HG02938 (cell line): ENCODE data around the gene LSM12.
"Not testable (repeated sequence)": the region's sequence is repeated elsewhere in the genome, so short reads cannot be mapped to it uniquely, and the experiment has no call there.

Experiments used
- ATAC-seq: cut with Tn5 transposase; IDR thresholded peaks from one replicate; pipeline ENCODE4 v1.9.1; 2021; ENCODE audit warnings: mild to moderate bottlenecking, moderate library complexity; ENCODE audit not compliant: unreplicated experiment

The LSM12 gene

GRCh38 chr17:44045486-44045885 is 21.0 kb downstream of the LSM12 start:
- no peak for ATAC-seq

- ATAC-seq, result no peak
Measured at GRCh38 chr17:44044071-44044470, 22.4 kb downstream of the LSM12 start.

DNA sequence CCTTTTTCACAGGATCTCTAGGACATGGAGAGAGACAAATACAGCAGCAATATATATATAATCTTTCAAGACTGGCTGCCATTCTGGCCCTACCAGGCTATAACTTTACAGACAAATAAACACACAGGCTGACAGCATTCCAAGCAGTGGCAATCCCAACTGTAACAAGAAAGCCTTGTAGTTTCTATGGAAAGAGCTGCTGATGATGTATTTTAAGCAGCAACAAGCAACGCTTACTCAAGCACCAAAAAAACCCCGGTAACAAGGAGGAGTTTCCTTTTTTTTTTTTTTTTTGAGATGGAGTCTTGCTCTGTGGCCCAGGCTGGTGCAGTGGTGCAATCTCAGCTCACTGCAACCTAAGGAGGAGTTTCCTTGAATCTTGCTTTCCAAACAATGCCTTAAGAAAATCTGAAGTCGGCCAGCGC is 23.2 kb downstream of the LSM12 start:
- ATAC-seq, result no peak

DNA sequence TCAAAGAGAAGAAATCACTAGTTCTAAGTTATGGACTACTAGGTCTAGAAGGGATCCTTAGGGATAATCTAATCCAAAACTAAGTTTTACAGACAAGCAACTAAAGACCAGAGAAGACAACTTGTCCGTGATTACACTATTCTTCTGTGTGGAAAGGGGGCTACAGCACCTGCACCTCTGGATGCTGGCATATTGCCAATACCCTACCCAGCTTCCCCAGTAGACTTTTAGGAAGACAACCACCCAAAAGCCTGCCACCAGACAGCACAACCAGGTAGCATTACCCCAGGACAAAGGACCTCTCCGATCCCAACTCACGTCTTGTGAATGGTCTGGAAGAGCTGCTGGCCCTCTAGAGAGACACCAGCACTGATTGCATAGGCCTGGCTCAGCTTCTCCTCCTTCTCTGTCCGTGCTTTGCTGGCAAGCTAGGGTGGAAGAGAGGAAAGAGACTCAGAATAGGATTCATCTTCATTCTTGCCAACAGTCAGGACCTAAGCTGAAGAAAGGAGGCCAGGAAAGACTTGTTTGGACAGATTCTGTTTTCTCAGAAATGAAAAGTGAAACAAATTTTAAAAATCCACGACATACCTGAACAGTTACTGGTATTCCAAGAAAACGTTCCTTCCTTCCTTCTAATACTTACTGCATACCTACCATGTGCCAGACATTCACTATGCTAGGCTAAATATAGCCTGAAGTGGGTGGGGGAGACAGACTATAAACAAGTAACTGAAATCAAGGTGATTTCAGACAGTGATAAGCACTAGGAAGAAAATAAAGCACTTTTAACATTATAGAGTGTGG is 26.4 kb downstream of the LSM12 start:
- ATAC-seq, result no peak

GRCh38 chr17:44038604-44039011 is 27.9 kb downstream of the LSM12 start:
- ATAC-seq, result no peak

DNA sequence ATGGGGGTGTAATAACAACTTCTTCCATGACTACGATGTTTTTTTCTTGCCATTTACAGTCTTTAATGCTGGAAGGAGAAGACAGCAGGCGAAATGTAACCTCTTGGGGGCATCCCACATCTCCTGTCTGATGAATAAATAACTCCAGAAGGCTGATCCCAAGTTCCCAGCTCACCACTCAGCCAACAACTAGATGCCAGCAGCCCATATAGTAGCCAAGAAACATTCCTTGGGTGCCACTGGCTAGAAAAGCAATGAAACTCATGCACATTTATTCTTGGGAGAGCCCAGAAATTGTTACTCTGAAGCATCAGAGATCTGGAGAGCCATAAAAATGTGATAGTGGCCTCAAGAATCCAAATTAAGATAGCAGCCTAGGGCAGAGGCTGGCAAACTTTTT is 29.0 kb downstream of the LSM12 start:
- ATAC-seq, result no peak

GRCh38 chr17:44034688-44035087 is 31.8 kb downstream of the LSM12 start:
- ATAC-seq, result not testable (repeated sequence)

GRCh38 chr17:44033861-44034408 is 32.5 kb downstream of the LSM12 start:
- ATAC-seq, result no peak

DNA sequence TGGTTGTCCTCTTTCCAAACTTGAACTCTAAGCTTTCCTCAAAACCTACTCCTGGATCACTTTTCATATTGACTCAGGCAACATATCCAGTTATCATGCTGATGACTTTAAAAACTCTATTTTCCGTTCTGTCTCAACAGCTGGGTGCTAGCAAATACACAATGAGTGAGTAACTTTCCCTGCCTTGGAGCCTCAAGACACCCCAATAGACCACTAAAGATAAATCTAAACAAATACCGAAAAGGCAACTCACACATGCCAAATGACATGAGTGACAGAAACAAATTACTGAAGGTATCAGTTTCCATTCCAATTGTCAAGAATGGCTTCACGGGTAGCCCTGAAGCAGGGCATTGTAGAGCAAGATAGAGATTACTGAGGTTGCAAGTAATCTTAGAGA is 36.0 kb downstream of the LSM12 start:
- no peak for ATAC-seq

- ATAC-seq, result no peak
Measured at GRCh38 chr17:44029736-44030135, 36.7 kb downstream of the LSM12 start.

- ATAC-seq, result no peak
Measured at GRCh38 chr17:44024853-44025252, 41.6 kb downstream of the LSM12 start.

GRCh38 chr17:44024271-44024663 is 42.2 kb downstream of the LSM12 start:
- no peak for ATAC-seq

DNA sequence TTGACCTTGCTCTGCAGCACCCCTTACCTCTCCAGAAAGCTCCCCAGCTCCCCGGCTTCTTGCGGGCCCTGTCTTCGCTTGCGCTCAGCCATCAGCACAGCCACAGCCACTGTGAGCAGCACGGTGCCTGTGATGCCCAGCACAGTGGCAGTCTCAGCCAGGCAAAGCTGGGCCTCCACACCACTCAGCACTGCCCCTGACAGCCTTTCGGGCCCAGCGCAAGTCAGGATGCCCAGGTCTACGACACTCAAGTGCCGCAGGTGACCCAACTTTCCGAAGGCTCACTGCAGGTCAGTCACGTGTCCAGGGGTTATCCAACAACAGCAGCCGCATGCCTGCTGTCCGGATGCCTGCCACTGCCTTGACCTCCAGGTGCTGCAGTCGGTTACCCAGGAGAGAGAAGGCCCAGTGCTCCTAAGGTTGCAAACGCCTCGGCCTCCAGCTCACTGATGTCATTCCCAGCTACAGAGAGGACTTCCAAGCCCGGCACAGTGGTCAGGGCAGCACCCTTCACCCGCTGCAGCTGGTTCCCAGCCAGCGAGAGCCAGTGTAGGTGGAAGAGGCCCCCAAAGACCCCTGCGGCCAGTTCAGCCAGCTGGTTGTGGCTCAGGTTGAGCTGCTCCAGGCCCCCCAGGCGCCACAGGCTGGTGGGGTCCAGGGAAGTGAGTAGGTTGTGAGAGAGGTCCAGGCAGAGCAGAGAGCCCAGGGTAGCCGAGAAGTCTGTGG is 42.8 kb downstream of the LSM12 start:
- ATAC-seq, result no peak

DNA sequence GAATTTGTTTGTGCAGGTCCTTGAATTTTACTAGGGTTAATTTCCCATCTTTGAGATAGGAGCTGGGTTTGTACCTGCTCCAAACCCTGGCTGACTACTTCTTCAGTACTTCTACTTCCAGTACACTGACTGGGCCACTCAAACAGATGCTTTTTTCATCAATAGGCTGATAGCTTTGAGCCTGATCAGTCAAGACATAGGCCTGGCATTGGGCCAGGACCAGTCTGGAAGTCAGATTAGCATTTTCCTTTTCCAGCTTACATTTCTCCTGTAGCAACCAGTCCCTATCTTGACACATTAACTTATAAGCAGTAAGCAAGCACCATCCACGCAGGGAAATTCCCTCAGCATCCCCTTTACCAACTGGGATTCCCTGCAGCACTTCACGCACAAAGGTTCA is 44.2 kb downstream of the LSM12 start:
- ATAC-seq, result no peak

- ATAC-seq, result not testable (repeated sequence)
Measured at GRCh38 chr17:44021227-44021626, 45.2 kb downstream of the LSM12 start.

- ATAC-seq, result peak; percentile 80
Measured at GRCh38 chr17:44014437-44015172, 51.9 kb downstream of the LSM12 start, which contains the start of gene TMEM101. Gene TMEM101 (minus strand): TSS chr17:44014963. CDS start chr17:44014952, 11 bp downstream.

DNA sequence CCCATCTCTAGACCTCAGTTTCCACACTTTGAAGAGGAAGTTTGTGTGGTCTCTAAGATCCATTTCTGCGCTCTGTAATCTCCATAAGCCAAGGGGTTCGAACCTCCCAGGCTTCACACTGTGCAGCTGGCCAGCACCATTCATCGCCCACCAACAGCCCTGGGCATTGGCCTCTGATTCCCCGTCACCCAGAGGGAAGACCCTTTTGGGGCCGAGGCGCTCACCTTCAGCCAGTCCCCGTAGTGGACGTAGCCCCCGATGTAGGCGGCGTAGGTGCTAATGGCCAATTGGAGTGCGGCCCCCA is 52.4 kb downstream of the LSM12 start:
- ATAC-seq, result no peak

- ATAC-seq, result no peak
Measured at GRCh38 chr17:44012874-44013273, 53.6 kb downstream of the LSM12 start.

GRCh38 chr17:44012391-44012790 is 54.1 kb downstream of the LSM12 start:
- no peak for ATAC-seq

GRCh38 chr17:44011876-44012275 is 54.6 kb downstream of the LSM12 start:
- no peak for ATAC-seq

DNA sequence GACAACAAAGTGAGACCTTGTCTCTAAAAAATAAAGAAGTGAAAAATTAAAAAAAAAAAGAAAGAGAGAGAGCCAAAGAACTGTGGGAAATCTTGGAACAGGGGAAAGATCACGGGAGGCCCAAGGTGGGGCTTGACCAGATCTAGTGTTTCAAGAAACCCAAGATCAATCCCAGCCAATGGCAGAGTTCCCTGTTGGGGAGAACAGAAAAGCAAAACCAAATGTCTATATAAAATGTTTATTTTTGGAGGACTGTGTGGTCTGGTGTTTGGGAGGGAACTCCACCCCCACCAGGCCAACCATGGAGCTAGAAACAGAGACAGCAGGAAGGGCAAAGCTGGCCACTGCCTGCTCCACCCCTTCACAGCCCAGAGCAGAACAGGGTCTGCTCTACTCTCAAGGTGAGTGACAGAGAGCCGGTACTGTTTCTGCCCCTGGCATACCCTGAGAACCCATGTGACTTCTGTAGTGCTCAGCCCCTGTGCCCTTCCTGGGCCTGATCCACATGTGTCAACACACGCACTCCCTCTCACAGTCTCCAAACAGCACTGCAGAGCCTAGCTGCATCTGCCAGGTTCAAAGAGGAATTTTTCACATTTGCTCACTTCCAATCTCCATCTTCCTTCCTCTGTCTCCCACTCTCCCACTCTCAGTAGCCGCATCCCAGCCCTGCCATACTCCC is 55.4 kb downstream of the LSM12 start:
- no peak for ATAC-seq
